Measurements from ENCODE around the gene STK17B. TPM values are rescaled to one million over a fixed set of nuclear protein-coding genes. Genes with fewer than 3 reads are reported as not detected.

The STK17B gene
- total and polyA plus RNA-seq, 2 of the 13 experiments (the other 11 are each of a cell fraction or from before 2014, with no cell fraction given) = 1.6 to 4.5 TPM

- H3K9ac ChIP-seq (ENCODE audit: insufficient read depth, low read depth, low read length) = no peak overlapping the region
- H2AFZ ChIP-seq (ENCODE audit: low read length) = no peak overlapping the region
- H3K4me2 ChIP-seq (ENCODE audit: low read depth, low read length) = no peak overlapping the region
- H3K79me2 ChIP-seq (ENCODE audit: insufficient read depth, low read length) = no peaks in the 10 kb centered on the region
- H3K9me3 ChIP-seq (ENCODE audit: low read length) = no peaks in the 10 kb centered on the region
- no peak overlapping the region for H3K27ac ChIP-seq (ENCODE audit: extremely low read length, insufficient read depth, low read length)
- ATAC-seq (no peak), FAIRE-seq (no peak), DNase-seq (ENCODE audit: low spot score) (no peak)
- peaks cover 0 to 14% of the 10 kb centered on the region in 2 experiments; a peak in 2 of 5 replicates for H3K27me3 ChIP-seq (ENCODE audit: control insufficient read depth in 1 of 2, insufficient read depth in 2 of 2, low read length in 2 of 2)
- H3K36me3 ChIP-seq (replicated peaks in 1 of 2; ENCODE audit: control insufficient read depth in 1 of 2, insufficient read depth in 2 of 2, low read length in 2 of 2) = no peaks in the 10 kb centered on the region
- TF ChIP-seq ZNF883 (CRISPR knock-in tag; IDR thresholded peaks at IDR 0.05; ENCODE audit: not compliant biosample characterization) = no peak
- no peak for TF ChIP-seq NAIF1 (CRISPR knock-in tag; IDR thresholded peaks at IDR 0.05; ENCODE audit: borderline replicate concordance)
- no peak for TF ChIP-seq PITX1 (CRISPR knock-in tag; IDR thresholded peaks at IDR 0.05)
- TF ChIP-seq GFI1 (CRISPR knock-in tag; IDR thresholded peaks at IDR 0.05; ENCODE audit: borderline replicate concordance) = no peak
- TF ChIP-seq ZNF329 (CRISPR knock-in tag; IDR thresholded peaks at IDR 0.05; ENCODE audit: low read depth) = no peak
- TF ChIP-seq TMF1 (CRISPR knock-in tag; IDR thresholded peaks at IDR 0.05; ENCODE audit: low read depth) = no peak
- TF ChIP-seq ZNF564 (CRISPR knock-in tag; IDR thresholded peaks at IDR 0.05) = no peak
- no peak for TF ChIP-seq MTA3 (CRISPR knock-in tag; IDR thresholded peaks at IDR 0.05)
- no peak for TF ChIP-seq TCF7 (IDR thresholded peaks at IDR 0.05; ENCODE audit: low read depth)
- BruUV-seq (replicated peaks) = no TSS peak
- H3K4me1 ChIP-seq (ENCODE audit: insufficient read depth, low read length) = no peaks in the 10 kb centered on the region
- intact Hi-C loops (cut with micrococcal nuclease; ENCODE audit: unreplicated experiment) (no loop called here), in situ Hi-C loops (cut with HindIII; ENCODE audit: extremely low pct_ligation_motif_present, low pct_unique_long_range_greater_than_20kb) (no loop called here)
- WGBS (ENCODE audit: low lambda C conversion rate) = 35% methylated on average over 6 of the region's 6 CpGs
- CTCF ChIA-PET (ENCODE audit: low intra/inter-chr PET ratio, low total read pairs) = no interaction called here
- POLR2A ChIA-PET = no interaction called here
- H4K20me1 ChIP-seq (ENCODE audit: insufficient read depth, low read length) = no peaks in the 10 kb centered on the region
- no peak overlapping the region for H3K4me3 ChIP-seq (replicated peaks in 1 of 3; ENCODE audit: insufficient read depth in 1 of 3, low read depth in 2 of 3, low read length in 3 of 3)
Measured at GRCh38 chr2:196123679-196124373, 47.6 kb downstream of the STK17B start.

DNA sequence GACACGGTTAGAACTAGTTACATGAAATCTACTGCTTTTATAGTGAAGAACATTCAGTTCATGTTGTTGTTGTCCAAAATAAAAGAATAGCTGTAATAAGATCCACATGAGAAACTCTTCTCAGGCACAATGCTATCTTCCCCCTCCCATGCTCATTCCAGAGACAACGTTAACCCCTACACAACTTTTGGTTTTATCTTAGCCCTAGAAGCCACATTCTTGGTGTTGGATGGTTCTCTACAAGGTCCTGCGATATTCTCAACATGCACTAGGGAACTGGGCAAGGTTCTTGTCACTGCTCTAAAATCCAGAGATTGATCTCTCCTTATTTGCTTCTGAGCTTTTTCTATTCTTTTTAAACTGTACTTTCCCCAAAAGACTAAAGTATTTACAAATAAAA lies 51.5 kb downstream of the STK17B start:
- Histone ChIP-seq H3K79me2 (ENCODE audit: insufficient read depth, low read length) (no peaks in the 10 kb centered on the region), H3K4me3 (replicated peaks in 1 of 3; ENCODE audit: insufficient read depth in 1 of 3, low read depth in 2 of 3, low read length in 3 of 3) (no peak overlapping the region), H3K27me3 (ENCODE audit: control insufficient read depth in 1 of 2, insufficient read depth in 2 of 2, low read length in 2 of 2) (peaks cover 0 to 10% of the 10 kb centered on the region in 2 experiments; a peak in 2 of 5 replicates), H3K9ac (ENCODE audit: insufficient read depth, low read depth, low read length) (no peak overlapping the region), H4K20me1 (ENCODE audit: insufficient read depth, low read length) (no peaks in the 10 kb centered on the region), H2AFZ (ENCODE audit: low read length) (no peak overlapping the region), H3K27ac (ENCODE audit: extremely low read length, insufficient read depth, low read length) (no peak overlapping the region), H3K36me3 (replicated peaks in 1 of 2; ENCODE audit: control insufficient read depth in 1 of 2, insufficient read depth in 2 of 2, low read length in 2 of 2) (no peaks in the 10 kb centered on the region), H3K4me2 (ENCODE audit: low read depth, low read length) (no peak overlapping the region), H3K9me3 (ENCODE audit: low read length) (no peaks in the 10 kb centered on the region), H3K4me1 (ENCODE audit: insufficient read depth, low read length) (no peaks in the 10 kb centered on the region)
- ChIA-PET CTCF (ENCODE audit: low intra/inter-chr PET ratio, low total read pairs) (no interaction called here), POLR2A (no interaction called here)
- ATAC-seq (no peak), FAIRE-seq (no peak), DNase-seq (ENCODE audit: low spot score) (no peak)
- in situ Hi-C loops (cut with HindIII; ENCODE audit: extremely low pct_ligation_motif_present, low pct_unique_long_range_greater_than_20kb) = no loop called here
- WGBS (ENCODE audit: low lambda C conversion rate) = under 1% methylated on average over 3 of the region's 3 CpGs
- intact Hi-C loops (cut with micrococcal nuclease; ENCODE audit: unreplicated experiment) = no loop called here
- BruUV-seq (replicated peaks) = no TSS peak
- TF ChIP-seq, protein P1, sequence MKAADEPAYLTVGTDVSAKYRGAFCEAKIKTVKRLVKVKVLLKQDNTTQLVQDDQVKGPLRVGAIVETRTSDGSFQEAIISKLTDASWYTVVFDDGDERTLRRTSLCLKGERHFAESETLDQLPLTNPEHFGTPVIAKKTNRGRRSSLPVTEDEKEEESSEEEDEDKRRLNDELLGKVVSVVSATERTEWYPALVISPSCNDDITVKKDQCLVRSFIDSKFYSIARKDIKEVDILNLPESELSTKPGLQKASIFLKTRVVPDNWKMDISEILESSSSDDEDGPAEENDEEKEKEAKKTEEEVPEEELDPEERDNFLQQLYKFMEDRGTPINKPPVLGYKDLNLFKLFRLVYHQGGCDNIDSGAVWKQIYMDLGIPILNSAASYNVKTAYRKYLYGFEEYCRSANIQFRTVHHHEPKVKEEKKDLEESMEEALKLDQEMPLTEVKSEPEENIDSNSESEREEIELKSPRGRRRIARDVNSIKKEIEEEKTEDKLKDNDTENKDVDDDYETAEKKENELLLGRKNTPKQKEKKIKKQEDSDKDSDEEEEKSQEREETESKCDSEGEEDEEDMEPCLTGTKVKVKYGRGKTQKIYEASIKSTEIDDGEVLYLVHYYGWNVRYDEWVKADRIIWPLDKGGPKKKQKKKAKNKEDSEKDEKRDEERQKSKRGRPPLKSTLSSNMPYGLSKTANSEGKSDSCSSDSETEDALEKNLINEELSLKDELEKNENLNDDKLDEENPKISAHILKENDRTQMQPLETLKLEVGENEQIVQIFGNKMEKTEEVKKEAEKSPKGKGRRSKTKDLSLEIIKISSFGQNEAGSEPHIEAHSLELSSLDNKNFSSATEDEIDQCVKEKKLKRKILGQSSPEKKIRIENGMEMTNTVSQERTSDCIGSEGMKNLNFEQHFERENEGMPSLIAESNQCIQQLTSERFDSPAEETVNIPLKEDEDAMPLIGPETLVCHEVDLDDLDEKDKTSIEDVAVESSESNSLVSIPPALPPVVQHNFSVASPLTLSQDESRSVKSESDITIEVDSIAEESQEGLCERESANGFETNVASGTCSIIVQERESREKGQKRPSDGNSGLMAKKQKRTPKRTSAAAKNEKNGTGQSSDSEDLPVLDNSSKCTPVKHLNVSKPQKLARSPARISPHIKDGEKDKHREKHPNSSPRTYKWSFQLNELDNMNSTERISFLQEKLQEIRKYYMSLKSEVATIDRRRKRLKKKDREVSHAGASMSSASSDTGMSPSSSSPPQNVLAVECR (CRISPR knock-in tag; IDR thresholded peaks at IDR 0.05; ENCODE audit: borderline replicate concordance) = no peak
- TF ChIP-seq MTF1 (CRISPR knock-in tag; IDR thresholded peaks at IDR 0.05) = no peak
- TF ChIP-seq KMT2A (CRISPR knock-in tag; IDR thresholded peaks at IDR 0.05) = no peak
- no peak for TF ChIP-seq RAD21 (CRISPR knock-in tag; IDR thresholded peaks at IDR 0.05)
- no peak for TF ChIP-seq ZNF530 (CRISPR knock-in tag; IDR thresholded peaks at IDR 0.05; ENCODE audit: low read depth)
- no peak for TF ChIP-seq ZNF766 (CRISPR knock-in tag; IDR thresholded peaks at IDR 0.05; ENCODE audit: borderline replicate concordance)

All from HepG2 (cell line).